GM23338 (cell line): ENCODE data around the gene HECTD2. TPM values are rescaled to one million over a fixed set of nuclear protein-coding genes. Genes with fewer than 3 reads are reported as not detected.

Experiments used
- ATAC-seq: fragments of 200-7000 bp; cut with Tn5 transposase; 3 replicates; pipeline ENCODE4 v1.9.1; 2020
- DNase-seq: peaks from one replicate; pipeline ENCODE4 v3.0.0-alpha.2; 2015; ENCODE audit warnings: low spot score
- H2AFZ ChIP-seq: fragments of 200-600 bp; sonication (generic); 2 replicates; pipeline ENCODE4 v1.8.0; 2016; ENCODE audit warnings: antibody characterized with exemption, mild to moderate bottlenecking, moderate library complexity
- H3F3A ChIP-seq: fragments of 200-600 bp; sonication (generic); replicated peaks from 2 replicates; pipeline ENCODE4 v1.8.0; 2017; ENCODE audit warnings: antibody characterized with exemption, mixed run types, low read depth
- H3K27ac ChIP-seq: fragments of 200-600 bp; sonication (generic); 2 replicates; pipeline ENCODE4 v1.6.1; 2016; ENCODE audit warnings: low read depth
- H3K27me3 ChIP-seq: fragments of 200-600 bp; sonication (generic); 2 replicates; pipeline ENCODE4 v1.8.0; 2016; ENCODE audit warnings: mild to moderate bottlenecking, mixed run types, moderate library complexity; ENCODE audit not compliant: insufficient read depth
- H3K36me3 ChIP-seq: fragments of 200-600 bp; sonication (generic); 2 replicates; pipeline ENCODE4 v1.8.0; 2016; ENCODE audit warnings: mild to moderate bottlenecking; ENCODE audit not compliant: insufficient read depth
- H3K4me1 ChIP-seq: fragments of 200-600 bp; sonication (generic); 2 replicates; pipeline ENCODE4 v1.8.0; 2016; ENCODE audit warnings: mild to moderate bottlenecking, moderate library complexity; ENCODE audit not compliant: insufficient read depth
- H3K4me2 ChIP-seq: fragments of 200-600 bp; sonication (generic); 2 replicates; pipeline ENCODE4 v1.7.1; 2017; ENCODE audit warnings: mixed run types
- H3K4me3 ChIP-seq: fragments of 200-600 bp; sonication (generic); 2 replicates; pipeline ENCODE4 v1.6.1; 2016; ENCODE audit warnings: mixed run types
- H3K79me2 ChIP-seq: fragments of 200-600 bp; sonication (generic); replicated peaks from 2 replicates; pipeline ENCODE4 v1.8.0; 2017; ENCODE audit warnings: mild to moderate bottlenecking; ENCODE audit not compliant: insufficient read depth
- H3K9me2 ChIP-seq: fragments of 200-600 bp; sonication (generic); 2 replicates; pipeline ENCODE4 v1.8.0; 2017; ENCODE audit not compliant: insufficient read depth
- H4K20me1 ChIP-seq: fragments of 200-600 bp; sonication (generic); replicated peaks from 2 replicates; pipeline ENCODE4 v1.8.0; 2017; ENCODE audit warnings: mild to moderate bottlenecking; ENCODE audit not compliant: insufficient read depth
- H3K27ac Mint-ChIP-seq: 2 replicates; pipeline ENCODE4 v1.8.0; 2020; ENCODE audit warnings: inconsistent platforms, mild to moderate bottlenecking, moderate library complexity, mixed read lengths
- H3K27me3 Mint-ChIP-seq: 3 replicates; pipeline ENCODE4 v1.8.0; 2022; ENCODE audit warnings: low read depth, mild to moderate bottlenecking, moderate library complexity, mixed read lengths, inconsistent platforms; ENCODE audit not compliant: insufficient read depth, poor library complexity
- H3K36me3 Mint-ChIP-seq: 3 replicates; pipeline ENCODE4 v1.8.0; 2021; ENCODE audit warnings: low read depth, mild to moderate bottlenecking, inconsistent platforms, moderate library complexity, mixed read lengths
- H3K4me1 Mint-ChIP-seq: 3 replicates; pipeline ENCODE4 v1.8.0; 2020; ENCODE audit warnings: mild to moderate bottlenecking, inconsistent platforms, mixed read lengths
- H3K4me3 Mint-ChIP-seq: 3 replicates; pipeline ENCODE4 v1.8.0; 2021; ENCODE audit warnings: moderate library complexity, mild to moderate bottlenecking, inconsistent platforms, mixed read lengths
- H3K9me3 Mint-ChIP-seq: 3 replicates; pipeline ENCODE4 v1.8.0; 2020; ENCODE audit warnings: moderate library complexity, mild to moderate bottlenecking, inconsistent platforms, mixed read lengths
- ETS1 ChIP-seq: IDR thresholded peaks from 2 replicates; pipeline ENCODE4 v1.6.1; 2016; ENCODE audit warnings: antibody characterized with exemption
- EZH2 ChIP-seq: fragments of 200-600 bp; sonication (generic); IDR thresholded peaks from one replicate; pipeline ENCODE4 v1.8.0; 2017; ENCODE audit warnings: antibody characterized with exemption, mild to moderate bottlenecking, low read depth; ENCODE audit not compliant: unreplicated experiment
- EZH2phosphoT487 ChIP-seq: fragments of 200-600 bp; sonication (generic); IDR thresholded peaks from one replicate; pipeline ENCODE4 v1.8.1; 2018; ENCODE audit warnings: antibody characterized with exemption; ENCODE audit not compliant: unreplicated experiment
- JUNB ChIP-seq: IDR thresholded peaks from one replicate; pipeline ENCODE4 v1.6.1; 2016; ENCODE audit warnings: antibody characterized with exemption; ENCODE audit not compliant: unreplicated experiment
- NANOG ChIP-seq: IDR thresholded peaks from 2 replicates; pipeline ENCODE4 v1.6.1; 2016; ENCODE audit warnings: antibody characterized with exemption, borderline replicate concordance
- POLR2AphosphoS5 ChIP-seq: IDR thresholded peaks from 2 replicates; pipeline ENCODE4 v1.6.1; 2016; ENCODE audit warnings: antibody characterized with exemption, low read depth
- ZNF114 ChIP-seq: fragments of 250-450 bp; sonication (Bioruptor Pico); IDR thresholded peaks from 2 replicates; pipeline ENCODE4 v1.5.0; 2020; ENCODE audit warnings: mild to moderate bottlenecking, moderate library complexity
- polyA plus RNA-seq: library from polyadenylated mRNA; unstranded; fragments of >200 nt; fragmentation: Nextera tagmentation; extraction: Ambion mirVana; gene quantifications from 2 replicates; pipeline ENCODE4 v1.2.1, GENCODE V29; 2016
- total RNA-seq: library from RNA; depleted of rRNA; stranded (reverse); fragments of >200 nt; shearing (Covaris generic); gene quantifications from 2 replicates; pipeline ENCODE4 v1.2.3, GENCODE V29; 2014
- TF ChIP-seq, protein P1 (sequence below): fragments of 250-450 bp; sonication (Bioruptor Pico); IDR thresholded peaks from 2 replicates; pipeline ENCODE4 v1.5.0; 2020; ENCODE audit warnings: mild to moderate bottlenecking, moderate library complexity
- TF ChIP-seq, protein P2 (sequence below): IDR thresholded peaks from one replicate; pipeline ENCODE4 v1.6.1; 2018; ENCODE audit warnings: antibody characterized with exemption; ENCODE audit not compliant: unreplicated experiment

The HECTD2 gene
- total and polyA plus RNA-seq, 2 experiments from 2014 or later = 8.5 to 14.4 TPM

GRCh38 chr10:91537614-91538383 lies 127.7 kb downstream of the HECTD2 start (continued):
- TF ChIP-seq, protein P1, sequence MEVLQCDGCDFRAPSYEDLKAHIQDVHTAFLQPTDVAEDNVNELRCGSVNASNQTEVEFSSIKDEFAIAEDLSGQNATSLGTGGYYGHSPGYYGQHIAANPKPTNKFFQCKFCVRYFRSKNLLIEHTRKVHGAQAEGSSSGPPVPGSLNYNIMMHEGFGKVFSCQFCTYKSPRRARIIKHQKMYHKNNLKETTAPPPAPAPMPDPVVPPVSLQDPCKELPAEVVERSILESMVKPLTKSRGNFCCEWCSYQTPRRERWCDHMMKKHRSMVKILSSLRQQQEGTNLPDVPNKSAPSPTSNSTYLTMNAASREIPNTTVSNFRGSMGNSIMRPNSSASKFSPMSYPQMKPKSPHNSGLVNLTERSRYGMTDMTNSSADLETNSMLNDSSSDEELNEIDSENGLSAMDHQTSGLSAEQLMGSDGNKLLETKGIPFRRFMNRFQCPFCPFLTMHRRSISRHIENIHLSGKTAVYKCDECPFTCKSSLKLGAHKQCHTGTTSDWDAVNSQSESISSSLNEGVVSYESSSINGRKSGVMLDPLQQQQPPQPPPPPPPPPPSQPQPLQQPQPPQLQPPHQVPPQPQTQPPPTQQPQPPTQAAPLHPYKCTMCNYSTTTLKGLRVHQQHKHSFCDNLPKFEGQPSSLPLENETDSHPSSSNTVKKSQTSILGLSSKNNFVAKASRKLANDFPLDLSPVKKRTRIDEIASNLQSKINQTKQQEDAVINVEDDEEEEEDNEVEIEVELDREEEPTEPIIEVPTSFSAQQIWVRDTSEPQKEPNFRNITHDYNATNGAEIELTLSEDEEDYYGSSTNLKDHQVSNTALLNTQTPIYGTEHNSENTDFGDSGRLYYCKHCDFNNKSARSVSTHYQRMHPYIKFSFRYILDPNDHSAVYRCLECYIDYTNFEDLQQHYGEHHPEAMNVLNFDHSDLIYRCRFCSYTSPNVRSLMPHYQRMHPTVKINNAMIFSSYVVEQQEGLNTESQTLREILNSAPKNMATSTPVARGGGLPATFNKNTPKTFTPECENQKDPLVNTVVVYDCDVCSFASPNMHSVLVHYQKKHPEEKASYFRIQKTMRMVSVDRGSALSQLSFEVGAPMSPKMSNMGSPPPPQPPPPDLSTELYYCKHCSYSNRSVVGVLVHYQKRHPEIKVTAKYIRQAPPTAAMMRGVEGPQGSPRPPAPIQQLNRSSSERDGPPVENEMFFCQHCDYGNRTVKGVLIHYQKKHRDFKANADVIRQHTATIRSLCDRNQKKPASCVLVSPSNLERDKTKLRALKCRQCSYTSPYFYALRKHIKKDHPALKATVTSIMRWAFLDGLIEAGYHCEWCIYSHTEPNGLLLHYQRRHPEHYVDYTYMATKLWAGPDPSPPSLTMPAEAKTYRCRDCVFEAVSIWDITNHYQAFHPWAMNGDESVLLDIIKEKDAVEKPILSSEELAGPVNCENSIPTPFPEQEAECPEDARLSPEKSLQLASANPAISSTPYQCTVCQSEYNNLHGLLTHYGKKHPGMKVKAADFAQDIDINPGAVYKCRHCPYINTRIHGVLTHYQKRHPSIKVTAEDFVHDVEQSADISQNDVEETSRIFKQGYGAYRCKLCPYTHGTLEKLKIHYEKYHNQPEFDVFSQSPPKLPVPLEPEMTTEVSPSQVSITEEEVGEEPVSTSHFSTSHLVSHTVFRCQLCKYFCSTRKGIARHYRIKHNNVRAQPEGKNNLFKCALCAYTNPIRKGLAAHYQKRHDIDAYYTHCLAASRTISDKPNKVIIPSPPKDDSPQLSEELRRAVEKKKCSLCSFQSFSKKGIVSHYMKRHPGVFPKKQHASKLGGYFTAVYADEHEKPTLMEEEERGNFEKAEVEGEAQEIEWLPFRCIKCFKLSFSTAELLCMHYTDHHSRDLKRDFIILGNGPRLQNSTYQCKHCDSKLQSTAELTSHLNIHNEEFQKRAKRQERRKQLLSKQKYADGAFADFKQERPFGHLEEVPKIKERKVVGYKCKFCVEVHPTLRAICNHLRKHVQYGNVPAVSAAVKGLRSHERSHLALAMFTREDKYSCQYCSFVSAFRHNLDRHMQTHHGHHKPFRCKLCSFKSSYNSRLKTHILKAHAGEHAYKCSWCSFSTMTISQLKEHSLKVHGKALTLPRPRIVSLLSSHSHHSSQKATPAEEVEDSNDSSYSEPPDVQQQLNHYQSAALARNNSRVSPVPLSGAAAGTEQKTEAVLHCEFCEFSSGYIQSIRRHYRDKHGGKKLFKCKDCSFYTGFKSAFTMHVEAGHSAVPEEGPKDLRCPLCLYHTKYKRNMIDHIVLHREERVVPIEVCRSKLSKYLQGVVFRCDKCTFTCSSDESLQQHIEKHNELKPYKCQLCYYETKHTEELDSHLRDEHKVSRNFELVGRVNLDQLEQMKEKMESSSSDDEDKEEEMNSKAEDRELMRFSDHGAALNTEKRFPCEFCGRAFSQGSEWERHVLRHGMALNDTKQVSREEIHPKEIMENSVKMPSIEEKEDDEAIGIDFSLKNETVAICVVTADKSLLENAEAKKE = no peak
- TF ChIP-seq ETS1 (no peak), JUNB (no peak), EZH2phosphoT487 (no peak), EZH2 (no peak)

GRCh38 chr10:91539930-91540329 lies 129.8 kb downstream of the HECTD2 start:
- no peak overlapping the region for H3K4me3 Mint-ChIP-seq
- TF ChIP-seq NANOG (no peak), JUNB (no peak), EZH2phosphoT487 (no peak), POLR2AphosphoS5 (no peak), EZH2 (no peak), ZNF114 (no peak), ETS1 (no peak)
- TF ChIP-seq, protein P2, sequence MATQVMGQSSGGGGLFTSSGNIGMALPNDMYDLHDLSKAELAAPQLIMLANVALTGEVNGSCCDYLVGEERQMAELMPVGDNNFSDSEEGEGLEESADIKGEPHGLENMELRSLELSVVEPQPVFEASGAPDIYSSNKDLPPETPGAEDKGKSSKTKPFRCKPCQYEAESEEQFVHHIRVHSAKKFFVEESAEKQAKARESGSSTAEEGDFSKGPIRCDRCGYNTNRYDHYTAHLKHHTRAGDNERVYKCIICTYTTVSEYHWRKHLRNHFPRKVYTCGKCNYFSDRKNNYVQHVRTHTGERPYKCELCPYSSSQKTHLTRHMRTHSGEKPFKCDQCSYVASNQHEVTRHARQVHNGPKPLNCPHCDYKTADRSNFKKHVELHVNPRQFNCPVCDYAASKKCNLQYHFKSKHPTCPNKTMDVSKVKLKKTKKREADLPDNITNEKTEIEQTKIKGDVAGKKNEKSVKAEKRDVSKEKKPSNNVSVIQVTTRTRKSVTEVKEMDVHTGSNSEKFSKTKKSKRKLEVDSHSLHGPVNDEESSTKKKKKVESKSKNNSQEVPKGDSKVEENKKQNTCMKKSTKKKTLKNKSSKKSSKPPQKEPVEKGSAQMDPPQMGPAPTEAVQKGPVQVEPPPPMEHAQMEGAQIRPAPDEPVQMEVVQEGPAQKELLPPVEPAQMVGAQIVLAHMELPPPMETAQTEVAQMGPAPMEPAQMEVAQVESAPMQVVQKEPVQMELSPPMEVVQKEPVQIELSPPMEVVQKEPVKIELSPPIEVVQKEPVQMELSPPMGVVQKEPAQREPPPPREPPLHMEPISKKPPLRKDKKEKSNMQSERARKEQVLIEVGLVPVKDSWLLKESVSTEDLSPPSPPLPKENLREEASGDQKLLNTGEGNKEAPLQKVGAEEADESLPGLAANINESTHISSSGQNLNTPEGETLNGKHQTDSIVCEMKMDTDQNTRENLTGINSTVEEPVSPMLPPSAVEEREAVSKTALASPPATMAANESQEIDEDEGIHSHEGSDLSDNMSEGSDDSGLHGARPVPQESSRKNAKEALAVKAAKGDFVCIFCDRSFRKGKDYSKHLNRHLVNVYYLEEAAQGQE = no peak

More at GRCh38 chr10:91539930-91540329, 129.8 kb downstream of the HECTD2 start:
- Mint-ChIP-seq H3K27me3 (no peaks in the 10 kb centered on the region), H3K36me3 (no peaks in the 10 kb centered on the region; the same call in 2 of the 3 replicates), H3K27ac (no peak overlapping the region), H3K4me1 (no peaks in the 10 kb centered on the region), H3K9me3 (peaks cover 15% of the 10 kb centered on the region)
- no peak overlapping the region for H3K4me3 ChIP-seq
- H3K27ac ChIP-seq = no peak overlapping the region
- no peak for ATAC-seq
- no peaks in the 10 kb centered on the region for H3F3A ChIP-seq
- no peaks in the 10 kb centered on the region for H3K79me2 ChIP-seq
- H3K4me1 ChIP-seq = no peaks in the 10 kb centered on the region
- H3K36me3 ChIP-seq = no peaks in the 10 kb centered on the region
- DNase-seq = no peak
- H3K27me3 ChIP-seq = no peaks in the 10 kb centered on the region
- no peaks in the 10 kb centered on the region for H4K20me1 ChIP-seq
- H3K4me2 ChIP-seq = no peak overlapping the region
- H3K9me2 ChIP-seq = peaks cover 8% of the 10 kb centered on the region; the same call in 1 of the 2 replicates
- no peak overlapping the region for H2AFZ ChIP-seq
